ENCODE results near the gene TCAP.

DNA sequence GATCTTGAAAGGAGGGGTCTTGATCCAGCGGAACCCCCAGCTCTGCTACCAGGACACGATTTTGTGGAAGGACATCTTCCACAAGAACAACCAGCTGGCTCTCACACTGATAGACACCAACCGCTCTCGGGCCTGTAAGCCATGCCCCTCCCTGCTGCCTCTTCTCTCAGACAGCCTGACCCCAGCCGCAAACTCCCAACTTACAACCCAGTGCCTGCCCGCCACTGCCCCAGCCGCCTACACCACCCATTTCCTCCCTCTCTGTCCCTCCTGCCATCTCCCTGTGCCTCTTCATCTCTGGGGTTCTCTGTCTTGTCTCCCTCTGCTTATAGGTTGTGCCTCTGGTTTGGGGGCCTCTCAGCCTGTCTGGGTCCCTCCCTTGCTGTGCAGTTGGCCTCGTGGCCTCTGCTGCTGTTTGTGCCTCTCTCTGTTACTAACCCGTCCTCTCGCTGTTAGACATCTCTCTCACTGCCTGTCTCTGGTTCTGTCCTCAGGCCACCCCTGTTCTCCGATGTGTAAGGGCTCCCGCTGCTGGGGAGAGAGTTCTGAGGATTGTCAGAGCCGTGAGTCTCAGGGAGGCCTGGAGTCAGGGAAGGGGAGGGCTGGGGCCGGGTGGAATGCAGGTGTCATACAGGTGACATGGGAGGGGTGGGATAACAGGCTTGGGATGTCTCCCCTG, 44.3 kb downstream of the TCAP start:
- TF ChIP-seq, protein P1, sequence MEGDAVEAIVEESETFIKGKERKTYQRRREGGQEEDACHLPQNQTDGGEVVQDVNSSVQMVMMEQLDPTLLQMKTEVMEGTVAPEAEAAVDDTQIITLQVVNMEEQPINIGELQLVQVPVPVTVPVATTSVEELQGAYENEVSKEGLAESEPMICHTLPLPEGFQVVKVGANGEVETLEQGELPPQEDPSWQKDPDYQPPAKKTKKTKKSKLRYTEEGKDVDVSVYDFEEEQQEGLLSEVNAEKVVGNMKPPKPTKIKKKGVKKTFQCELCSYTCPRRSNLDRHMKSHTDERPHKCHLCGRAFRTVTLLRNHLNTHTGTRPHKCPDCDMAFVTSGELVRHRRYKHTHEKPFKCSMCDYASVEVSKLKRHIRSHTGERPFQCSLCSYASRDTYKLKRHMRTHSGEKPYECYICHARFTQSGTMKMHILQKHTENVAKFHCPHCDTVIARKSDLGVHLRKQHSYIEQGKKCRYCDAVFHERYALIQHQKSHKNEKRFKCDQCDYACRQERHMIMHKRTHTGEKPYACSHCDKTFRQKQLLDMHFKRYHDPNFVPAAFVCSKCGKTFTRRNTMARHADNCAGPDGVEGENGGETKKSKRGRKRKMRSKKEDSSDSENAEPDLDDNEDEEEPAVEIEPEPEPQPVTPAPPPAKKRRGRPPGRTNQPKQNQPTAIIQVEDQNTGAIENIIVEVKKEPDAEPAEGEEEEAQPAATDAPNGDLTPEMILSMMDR (IDR thresholded peaks at IDR 0.05): no peak
- no peak for TF ChIP-seq POLR2A (IDR thresholded peaks at IDR 0.05)
- no peak for TF ChIP-seq POLR2AphosphoS5 (IDR thresholded peaks at IDR 0.05)
